H9 (cell line): ENCODE measurements around the gene NAPB. TPM values are rescaled to one million over a fixed set of nuclear protein-coding genes. Genes with fewer than 3 reads are reported as not detected.

Experiments
- DNase-seq: peaks from one replicate; pipeline ENCODE4 v3.0.0-alpha.2; 2017
- H2AFZ ChIP-seq: one replicate; pipeline ENCODE4 v1.6.1; 2013; ENCODE audit warnings: mild to moderate bottlenecking, low read length, control low read depth, moderate library complexity
- H2AK5ac ChIP-seq: 2 replicates; pipeline ENCODE4 v1.6.1; 2013; ENCODE audit warnings: low read length, control low read depth, mixed read lengths; ENCODE audit not compliant: insufficient read length
- H2BK120ac ChIP-seq: one replicate; pipeline ENCODE4 v1.6.1; 2013; ENCODE audit warnings: low read depth, mild to moderate bottlenecking, low read length, control low read depth, inconsistent platforms; ENCODE audit not compliant: poor library complexity, severe bottlenecking
- H2BK12ac ChIP-seq: 2 replicates; pipeline ENCODE4 v1.6.1; 2013; ENCODE audit warnings: low read length, control low read depth, mixed read lengths, low read depth; ENCODE audit not compliant: insufficient read length
- H2BK15ac ChIP-seq: 2 replicates; pipeline ENCODE4 v1.6.1; 2013; ENCODE audit warnings: low read depth, low read length, control low read depth
- H2BK20ac ChIP-seq: one replicate; pipeline ENCODE4 v1.6.1; 2013; ENCODE audit warnings: low read depth, mild to moderate bottlenecking, low read length, control low read depth, inconsistent platforms; ENCODE audit not compliant: poor library complexity, severe bottlenecking
- H2BK5ac ChIP-seq: 2 replicates; pipeline ENCODE4 v1.6.1; 2013; ENCODE audit warnings: low read length, control low read depth, mixed read lengths; ENCODE audit not compliant: insufficient read length
- H3K14ac ChIP-seq: 2 replicates; pipeline ENCODE4 v1.6.1; 2013; ENCODE audit warnings: low read length, control low read depth; ENCODE audit not compliant: insufficient read depth
- H3K18ac ChIP-seq: 2 replicates; pipeline ENCODE4 v1.6.1; 2013; ENCODE audit warnings: low read depth, mild to moderate bottlenecking, mixed read lengths, low read length, control low read depth; ENCODE audit not compliant: insufficient read length
- H3K23ac ChIP-seq: 2 replicates; pipeline ENCODE4 v1.6.1; 2013; ENCODE audit warnings: low read length, control low read depth, mixed read lengths, low read depth; ENCODE audit not compliant: insufficient read length
- H3K23me2 ChIP-seq: 2 replicates; pipeline ENCODE4 v1.6.1; 2013; ENCODE audit warnings: low read depth, mild to moderate bottlenecking, mixed read lengths, low read length, control low read depth; ENCODE audit not compliant: insufficient read length, poor library complexity, severe bottlenecking
- H3K27ac ChIP-seq: 2 replicates; pipeline ENCODE4 v1.5.1; 2013; ENCODE audit warnings: low read length, control low read depth, mixed read lengths, low read depth; ENCODE audit not compliant: insufficient read length
- H3K27me3 ChIP-seq: 2 replicates; pipeline ENCODE4 v1.6.1; 2013; ENCODE audit warnings: low read length, control low read depth, inconsistent platforms; ENCODE audit not compliant: insufficient read depth
- H3K4ac ChIP-seq: 2 replicates; pipeline ENCODE4 v1.6.1; 2013; ENCODE audit warnings: low read depth, mild to moderate bottlenecking, control low read depth, inconsistent platforms, low read length, moderate library complexity
- H3K4me1 ChIP-seq: 2 replicates; pipeline ENCODE4 v1.6.1; 2013; ENCODE audit warnings: low read length, control low read depth, inconsistent platforms; ENCODE audit not compliant: insufficient read depth
- H3K4me2 ChIP-seq: 2 replicates; pipeline ENCODE4 v1.6.1; 2013; ENCODE audit warnings: low read length, control low read depth, mixed read lengths; ENCODE audit not compliant: insufficient read length, insufficient read depth
- H3K56ac ChIP-seq: 2 replicates; pipeline ENCODE4 v1.6.1; 2013; ENCODE audit warnings: low read depth, mild to moderate bottlenecking, mixed read lengths, low read length, control low read depth; ENCODE audit not compliant: insufficient read length
- H3K79me1 ChIP-seq: 2 replicates; pipeline ENCODE4 v1.6.1; 2013; ENCODE audit warnings: low read depth, mild to moderate bottlenecking, moderate library complexity, low read length, control low read depth, inconsistent platforms; ENCODE audit not compliant: insufficient read depth, poor library complexity, severe bottlenecking
- H3K79me2 ChIP-seq: 2 replicates; pipeline ENCODE4 v1.6.1; 2013; ENCODE audit warnings: low read length, control low read depth, inconsistent platforms; ENCODE audit not compliant: insufficient read depth
- H3K9ac ChIP-seq: 2 replicates; pipeline ENCODE4 v1.6.1; 2013; ENCODE audit warnings: low read length, control low read depth, mixed read lengths; ENCODE audit not compliant: insufficient read length; ENCODE audit errors: extremely low read depth
- H3K9me3 ChIP-seq: one replicate; pipeline ENCODE4 v1.6.1; 2013; ENCODE audit warnings: low read depth, low read length, inconsistent platforms; ENCODE audit not compliant: control insufficient read depth
- H3T11ph ChIP-seq: one replicate; pipeline ENCODE4 v1.6.1; 2013; ENCODE audit warnings: mild to moderate bottlenecking, low read length, control low read depth, inconsistent platforms
- H4K20me1 ChIP-seq: one replicate; pipeline ENCODE4 v1.6.1; 2013; ENCODE audit not compliant: control insufficient read depth, insufficient read length, insufficient read depth
- H4K5ac ChIP-seq: 2 replicates; pipeline ENCODE4 v1.6.1; 2013; ENCODE audit warnings: low read depth, mild to moderate bottlenecking, mixed read lengths, low read length, control low read depth; ENCODE audit not compliant: insufficient read length
- H4K8ac ChIP-seq: replicated peaks from 2 replicates; pipeline ENCODE4 v1.6.1; 2013; ENCODE audit warnings: low read length, control low read depth, mixed read lengths, low read depth; ENCODE audit not compliant: insufficient read length
- H4K91ac ChIP-seq: 2 replicates; pipeline ENCODE4 v1.6.1; 2013; ENCODE audit warnings: low read depth, mild to moderate bottlenecking, moderate library complexity, mixed read lengths, low read length, control low read depth; ENCODE audit not compliant: insufficient read length
- H3K27ac Mint-ChIP-seq, 3 experiments: 2 replicates in 2 of 3; 3 replicates in 1 of 3; pipeline ENCODE4 v1.8.0; 2020 to 2021; ENCODE audit warnings: mixed read lengths in 3 of 3, mild to moderate bottlenecking in 1 of 3, moderate library complexity in 1 of 3
- H3K27me3 Mint-ChIP-seq: 2 replicates; pipeline ENCODE4 v1.8.0; 2021; ENCODE audit warnings: low read depth, mild to moderate bottlenecking, moderate library complexity, mixed read lengths
- H3K36me3 Mint-ChIP-seq, 3 experiments: 2 replicates in 2 of 3; 3 replicates in 1 of 3; pipeline ENCODE4 v1.8.0; 2020 to 2021; ENCODE audit warnings: low read depth in 3 of 3, mixed read lengths in 3 of 3; ENCODE audit not compliant: insufficient read depth in 1 of 3
- H3K4me1 Mint-ChIP-seq, 2 experiments: 2 replicates each; pipeline ENCODE4 v1.8.0; 2020; ENCODE audit warnings: mixed read lengths in 2 of 2
- H3K4me3 Mint-ChIP-seq, 2 experiments: 2 replicates in 1 of 2; 3 replicates in 1 of 2; pipeline ENCODE4 v1.8.0; 2020 to 2021; ENCODE audit warnings: mild to moderate bottlenecking in 2 of 2, mixed read lengths in 2 of 2, moderate library complexity in 1 of 2
- H3K9me3 Mint-ChIP-seq, 2 experiments: 2 replicates in 1 of 2; 3 replicates in 1 of 2; pipeline ENCODE4 v1.8.0; 2020; ENCODE audit warnings: mild to moderate bottlenecking in 2 of 2, mixed read lengths in 2 of 2, moderate library complexity in 1 of 2
- WGBS: extraction: QIAGEN DNeasy Blood & Tissue Kit; methylation state at CpG from one replicate; pipeline ENCODE4 v1.1.7; 2013; ENCODE audit warnings: missing lambda C conversion rate, low lambda C conversion rate, mixed read lengths; ENCODE audit not compliant: insufficient read length; ENCODE audit errors: extremely low coverage; 5-methylcytosine and 5-hydroxymethylcytosine counted together
- total RNA-seq: library from RNA; stranded (reverse); gene quantifications from 2 replicates; pipeline ENCODE4 v1.2.1, GENCODE V29; 2021
- TF ChIP-seq, protein P1 (sequence below): fragments of 200-600 bp; sonication (generic); conservative IDR thresholded peaks from 3 replicates; pipeline ENCODE4 v1.8.0; 2021; ENCODE audit warnings: antibody characterized with exemption, mild to moderate bottlenecking

Gene NAPB
- total RNA-seq, 1 experiment from 2014 or later = 10.4 TPM

DNA sequence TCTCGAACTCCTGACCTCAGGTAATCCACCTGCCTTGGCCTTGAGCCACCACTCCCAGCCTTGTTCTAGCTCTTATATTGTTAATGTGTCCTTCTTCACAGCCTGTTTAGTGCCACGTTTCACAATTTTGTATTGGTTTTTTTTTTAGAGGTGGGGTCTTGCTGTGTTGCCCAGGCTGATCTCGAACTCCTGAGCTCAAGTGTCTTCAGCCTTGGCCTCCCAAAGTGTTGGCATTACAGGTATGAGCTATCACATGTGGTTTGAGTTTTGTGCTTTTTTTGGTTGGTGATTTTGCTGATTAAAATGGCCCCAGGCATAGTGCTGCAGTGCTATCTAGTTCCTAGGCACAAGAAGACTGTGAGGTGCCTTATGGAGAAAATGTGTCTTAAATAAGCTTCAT lies 12.3 kb upstream of the NAPB start:
- Histone ChIP-seq H3K23ac (no peak overlapping the region), H4K91ac (no peak overlapping the region), H3K79me1 (no peaks in the 10 kb centered on the region), H2BK20ac (no peak overlapping the region), H3K23me2 (no peaks in the 10 kb centered on the region), H3K27me3 (no peaks in the 10 kb centered on the region), H3K4me2 (no peak overlapping the region), H2AFZ (no peak overlapping the region), H4K20me1 (no peaks in the 10 kb centered on the region), H3K9ac (no peak overlapping the region), H3K18ac (no peak overlapping the region), H3T11ph (no peak overlapping the region), H2BK5ac (no peak overlapping the region), H3K14ac (no peak overlapping the region), H4K8ac (no peak overlapping the region), H3K4ac (no peak overlapping the region), H2AK5ac (no peak overlapping the region), H3K79me2 (no peaks in the 10 kb centered on the region), H3K9me3 (no peaks in the 10 kb centered on the region), H4K5ac (no peak overlapping the region), H2BK12ac (no peak overlapping the region), H3K56ac (no peak overlapping the region), H2BK120ac (no peak overlapping the region), H3K27ac (no peak overlapping the region), H2BK15ac (no peak overlapping the region), H3K4me1 (no peaks in the 10 kb centered on the region)
- no peak for DNase-seq
- Mint-ChIP-seq H3K4me1 (peaks cover 0 to 3% of the 10 kb centered on the region in 2 experiments; a peak in 1 of 4 replicates), H3K36me3 (no peaks in the 10 kb centered on the region), H3K27me3 (no peaks in the 10 kb centered on the region; the same call in 1 of the 2 replicates), H3K4me3 (no peak overlapping the region), H3K9me3 (no peaks in the 10 kb centered on the region), H3K27ac (no peak overlapping the region)
- TF ChIP-seq, protein P1, sequence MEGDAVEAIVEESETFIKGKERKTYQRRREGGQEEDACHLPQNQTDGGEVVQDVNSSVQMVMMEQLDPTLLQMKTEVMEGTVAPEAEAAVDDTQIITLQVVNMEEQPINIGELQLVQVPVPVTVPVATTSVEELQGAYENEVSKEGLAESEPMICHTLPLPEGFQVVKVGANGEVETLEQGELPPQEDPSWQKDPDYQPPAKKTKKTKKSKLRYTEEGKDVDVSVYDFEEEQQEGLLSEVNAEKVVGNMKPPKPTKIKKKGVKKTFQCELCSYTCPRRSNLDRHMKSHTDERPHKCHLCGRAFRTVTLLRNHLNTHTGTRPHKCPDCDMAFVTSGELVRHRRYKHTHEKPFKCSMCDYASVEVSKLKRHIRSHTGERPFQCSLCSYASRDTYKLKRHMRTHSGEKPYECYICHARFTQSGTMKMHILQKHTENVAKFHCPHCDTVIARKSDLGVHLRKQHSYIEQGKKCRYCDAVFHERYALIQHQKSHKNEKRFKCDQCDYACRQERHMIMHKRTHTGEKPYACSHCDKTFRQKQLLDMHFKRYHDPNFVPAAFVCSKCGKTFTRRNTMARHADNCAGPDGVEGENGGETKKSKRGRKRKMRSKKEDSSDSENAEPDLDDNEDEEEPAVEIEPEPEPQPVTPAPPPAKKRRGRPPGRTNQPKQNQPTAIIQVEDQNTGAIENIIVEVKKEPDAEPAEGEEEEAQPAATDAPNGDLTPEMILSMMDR = no peak
- no CpG with 5 or more reads among the region's 3 CpGs for WGBS
